Lower leg skin (tissue), 3 donors: ENCODE results near the gene SERINC2.

Experiments
- CTCF ChIP-seq, 3 donors: fragments of 450-650 bp; IDR thresholded peaks; one replicate each; pipeline ENCODE4 v1.5.1; 2016; ENCODE audit warnings: antibody characterized with exemption in 3 of 3, mild to moderate bottlenecking in 3 of 3, moderate library complexity in 2 of 3
- POLR2A ChIP-seq, 2 donors: fragments of 450-650 bp; IDR thresholded peaks; one replicate each; pipeline ENCODE4 v1.6.1; 2016 to 2017; ENCODE audit warnings: antibody characterized with exemption in 2 of 2, mild to moderate bottlenecking in 1 of 2, moderate library complexity in 1 of 2

DNA sequence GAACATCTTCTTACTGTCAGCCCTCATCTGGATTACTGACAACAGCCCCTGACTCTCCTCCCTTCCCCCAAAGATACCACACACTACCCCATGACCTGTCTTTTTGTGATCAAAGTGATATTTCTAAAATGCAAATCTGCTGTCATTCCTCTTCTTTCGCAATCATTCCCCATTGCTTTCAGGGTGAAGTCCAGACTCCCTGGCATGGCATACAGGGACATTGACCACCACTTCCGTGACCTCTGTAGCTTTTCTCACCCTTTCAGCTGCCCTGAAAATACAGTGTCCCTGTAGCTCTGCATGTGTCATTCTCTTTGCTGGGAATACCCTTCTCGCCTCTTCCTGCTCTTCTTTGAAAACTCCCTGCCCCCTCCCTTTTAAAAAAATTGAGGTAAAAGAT, 4.1 kb downstream of the SERINC2 start:
- TF ChIP-seq POLR2A (IDR thresholded peaks at IDR 0.05), result no peak
- TF ChIP-seq CTCF (IDR thresholded peaks at IDR 0.05), result no peak
